DND-41 (cell line): ENCODE measurements around the gene SLC30A1.

Source experiments
- ATAC-seq: fragments of 200-7000 bp; cut with Tn5 transposase; 3 replicates; pipeline ENCODE4 v1.9.1; 2021; ENCODE audit warnings: low read depth; ENCODE audit not compliant: insufficient read depth
- DNase-seq: peaks from one replicate; pipeline ENCODE4 v3.0.0-alpha.2; 2020
- H2AFZ ChIP-seq: 2 replicates; pipeline ENCODE4 v1.6.0; 2012; ENCODE audit warnings: low read depth, low read length
- H3K27ac ChIP-seq: 2 replicates; pipeline ENCODE4 v1.5.1; 2012; ENCODE audit warnings: low read length, inconsistent platforms
- H3K27me3 ChIP-seq: fragments of 200-600 bp; sonication (generic); 2 replicates; pipeline ENCODE4 v1.6.0; 2012; ENCODE audit warnings: low read length, mild to moderate bottlenecking, inconsistent platforms; ENCODE audit not compliant: insufficient read depth, poor library complexity
- H3K36me3 ChIP-seq: 2 replicates; pipeline ENCODE4 v1.5.1; 2012; ENCODE audit warnings: low read length, inconsistent platforms; ENCODE audit not compliant: insufficient read depth
- H3K4me1 ChIP-seq: 2 replicates; pipeline ENCODE4 v1.5.1; 2012; ENCODE audit warnings: mild to moderate bottlenecking, low read length; ENCODE audit not compliant: insufficient read depth
- H3K4me2 ChIP-seq: 2 replicates; pipeline ENCODE4 v1.6.0; 2012; ENCODE audit warnings: mild to moderate bottlenecking, moderate library complexity, low read length, inconsistent platforms; ENCODE audit not compliant: insufficient read depth
- H3K4me3 ChIP-seq, 2 experiments: fragments of 200-600 bp in 1 of 2; shearing (Covaris generic) in 1 of 2; 2 replicates each; pipeline ENCODE4 v1.5.1; 2012 to 2016; ENCODE audit warnings: inconsistent platforms in 2 of 2, low read length in 2 of 2, mild to moderate bottlenecking in 2 of 2, low read depth in 1 of 2, moderate library complexity in 1 of 2
- H3K79me2 ChIP-seq: 2 replicates; pipeline ENCODE4 v1.6.0; 2012; ENCODE audit warnings: low read length, inconsistent platforms; ENCODE audit not compliant: insufficient read depth
- H3K9ac ChIP-seq: 2 replicates; pipeline ENCODE4 v1.6.0; 2012; ENCODE audit warnings: low read depth, mild to moderate bottlenecking, inconsistent platforms, low read length, moderate library complexity
- H3K9me3 ChIP-seq: 2 replicates; pipeline ENCODE4 v1.5.1; 2012; ENCODE audit warnings: low read length, moderate library complexity, mild to moderate bottlenecking, inconsistent platforms; ENCODE audit not compliant: insufficient read depth, severe bottlenecking
- H4K20me1 ChIP-seq: 2 replicates; pipeline ENCODE4 v1.6.0; 2012; ENCODE audit warnings: low read length; ENCODE audit not compliant: insufficient read depth
- CTCF ChIP-seq: IDR thresholded peaks from 2 replicates; pipeline ENCODE4 v1.5.1; 2012; ENCODE audit warnings: borderline replicate concordance, low read length, moderate library complexity, mild to moderate bottlenecking; ENCODE audit not compliant: poor library complexity, severe bottlenecking; ENCODE audit errors: extremely low read depth
- EZH2 ChIP-seq: IDR thresholded peaks from 3 replicates; pipeline ENCODE4 v1.6.1; 2012; ENCODE audit warnings: borderline replicate concordance, low read depth, mild to moderate bottlenecking, moderate library complexity, low read length, inconsistent platforms; ENCODE audit not compliant: severe bottlenecking

SLC30A1 gene

GRCh38 chr1:211551638-211552460, 27.1 kb downstream of the SLC30A1 start:
- Histone ChIP-seq H3K27me3 (peaks cover 9% of the 10 kb centered on the region), H4K20me1 (no peaks in the 10 kb centered on the region), H3K4me3 (no peak overlapping the region), H3K36me3 (no peaks in the 10 kb centered on the region), H3K27ac (no peak overlapping the region), H3K9me3 (no peaks in the 10 kb centered on the region), H3K9ac (no peak overlapping the region), H3K4me1 (no peaks in the 10 kb centered on the region), H3K79me2 (no peaks in the 10 kb centered on the region), H2AFZ (no peak overlapping the region), H3K4me2 (no peak overlapping the region)
- TF ChIP-seq EZH2 (no peak), CTCF (no peak)
- ATAC-seq (no peak), DNase-seq (no peak)

- H2AFZ ChIP-seq: no peak overlapping the region
- ATAC-seq: no peak
- no peak overlapping the region for H3K9ac ChIP-seq
- no peak overlapping the region for H3K4me3 ChIP-seq
- no peaks in the 10 kb centered on the region for H3K36me3 ChIP-seq
- no peaks in the 10 kb centered on the region for H4K20me1 ChIP-seq
- peaks cover 9% of the 10 kb centered on the region for H3K27me3 ChIP-seq
- H3K27ac ChIP-seq: no peak overlapping the region
- no peaks in the 10 kb centered on the region for H3K79me2 ChIP-seq
- no peaks in the 10 kb centered on the region for H3K4me1 ChIP-seq
- H3K4me2 ChIP-seq: no peak overlapping the region
- DNase-seq: no peak
- TF ChIP-seq CTCF (no peak), EZH2 (no peak)
- no peaks in the 10 kb centered on the region for H3K9me3 ChIP-seq
Measured at GRCh38 chr1:211549092-211549711, 29.8 kb downstream of the SLC30A1 start.

- Histone ChIP-seq H3K4me1 (no peaks in the 10 kb centered on the region), H3K27me3 (peaks cover 9% of the 10 kb centered on the region), H3K79me2 (no peaks in the 10 kb centered on the region), H3K4me2 (no peak overlapping the region), H3K4me3 (no peak overlapping the region), H3K36me3 (no peaks in the 10 kb centered on the region), H3K27ac (no peak overlapping the region), H3K9me3 (no peaks in the 10 kb centered on the region), H4K20me1 (no peaks in the 10 kb centered on the region), H3K9ac (no peak overlapping the region), H2AFZ (no peak overlapping the region)
- no peak for ATAC-seq
- DNase-seq: no peak
- TF ChIP-seq EZH2 (no peak), CTCF (no peak)
Measured at GRCh38 chr1:211548321-211549091, 30.5 kb downstream of the SLC30A1 start.
